GM18951 (cell line): ENCODE data around the gene RPS16.
A peak's percentile ranks its signal among the peaks of the same experiment; 100 is the strongest.

Source experiments
- POLR2A ChIP-seq: IDR thresholded peaks from 4 replicates; pipeline ENCODE4 v1.6.1; 2011; ENCODE audit warnings: mild to moderate bottlenecking; ENCODE audit not compliant: insufficient read length, insufficient read depth; ENCODE audit errors: extremely low read depth
- in situ Hi-C: fragments of 300-500 bp; cut with MboI; formaldehyde crosslinking; loops from one replicate; pipeline ENCODE4 v1.12.0; 2022; ENCODE audit warnings: low sequenced_read_pairs, mixed read lengths, inconsistent platforms; ENCODE audit not compliant: unreplicated experiment

The RPS16 gene

GRCh38 chr19:39436350-39436716, 584 bp upstream of the RPS16 start:
- in situ Hi-C loops = no loop called here
- no peak for TF ChIP-seq POLR2A

GRCh38 chr19:39434123-39435076, 1.3 kb downstream of the RPS16 start:
- TF ChIP-seq POLR2A = no peak
- in situ Hi-C loops = no loop called here

DNA sequence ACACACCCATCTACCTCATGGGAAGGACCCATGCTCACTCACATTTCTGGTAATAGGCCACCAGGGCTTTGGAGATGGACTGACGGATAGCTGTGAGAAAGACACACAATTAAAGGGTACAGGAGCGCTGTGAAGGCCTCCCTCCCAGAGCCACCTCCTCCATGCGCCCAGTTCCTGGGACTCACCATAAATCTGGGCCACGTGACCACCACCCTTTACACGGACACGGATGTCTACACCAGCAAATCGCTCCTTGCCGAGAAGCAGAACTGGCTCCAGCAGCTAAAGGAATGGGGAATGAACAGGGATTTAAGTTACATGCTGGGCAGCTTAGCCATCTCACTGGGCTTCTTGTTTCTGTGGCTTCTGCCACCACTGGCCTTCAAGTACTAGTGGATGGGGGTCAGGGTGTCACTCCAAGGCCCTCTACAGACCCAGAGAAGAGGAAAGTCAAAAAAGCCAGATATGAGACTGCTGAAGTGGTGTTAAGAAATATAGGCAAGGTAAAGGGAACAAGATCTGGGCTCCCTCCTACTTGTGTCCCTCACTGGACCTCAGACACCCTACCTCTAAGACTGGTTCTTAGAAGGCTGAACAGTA, 2.2 kb downstream of the RPS16 start:
- no peak for TF ChIP-seq POLR2A
- in situ Hi-C loops = no loop called here

DNA sequence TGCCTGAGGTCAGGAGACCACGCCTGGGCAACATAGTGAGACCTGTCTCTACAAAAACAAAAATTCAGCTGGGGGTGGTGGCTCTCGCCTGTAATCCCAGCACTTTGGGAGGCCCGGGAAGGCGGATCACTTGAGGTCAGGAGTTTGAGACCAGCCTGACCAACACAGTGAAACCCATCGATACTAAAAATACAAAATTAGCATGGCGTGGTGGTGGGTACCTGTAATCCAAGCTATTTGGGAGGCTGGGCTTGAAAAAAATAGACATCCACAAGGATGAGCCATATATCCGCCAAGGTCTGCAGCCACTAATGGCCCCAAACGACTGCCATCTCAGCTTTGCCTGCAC, 3.1 kb downstream of the RPS16 start:
- in situ Hi-C loops = no loop called here
- TF ChIP-seq POLR2A = peak; percentile 38

DNA sequence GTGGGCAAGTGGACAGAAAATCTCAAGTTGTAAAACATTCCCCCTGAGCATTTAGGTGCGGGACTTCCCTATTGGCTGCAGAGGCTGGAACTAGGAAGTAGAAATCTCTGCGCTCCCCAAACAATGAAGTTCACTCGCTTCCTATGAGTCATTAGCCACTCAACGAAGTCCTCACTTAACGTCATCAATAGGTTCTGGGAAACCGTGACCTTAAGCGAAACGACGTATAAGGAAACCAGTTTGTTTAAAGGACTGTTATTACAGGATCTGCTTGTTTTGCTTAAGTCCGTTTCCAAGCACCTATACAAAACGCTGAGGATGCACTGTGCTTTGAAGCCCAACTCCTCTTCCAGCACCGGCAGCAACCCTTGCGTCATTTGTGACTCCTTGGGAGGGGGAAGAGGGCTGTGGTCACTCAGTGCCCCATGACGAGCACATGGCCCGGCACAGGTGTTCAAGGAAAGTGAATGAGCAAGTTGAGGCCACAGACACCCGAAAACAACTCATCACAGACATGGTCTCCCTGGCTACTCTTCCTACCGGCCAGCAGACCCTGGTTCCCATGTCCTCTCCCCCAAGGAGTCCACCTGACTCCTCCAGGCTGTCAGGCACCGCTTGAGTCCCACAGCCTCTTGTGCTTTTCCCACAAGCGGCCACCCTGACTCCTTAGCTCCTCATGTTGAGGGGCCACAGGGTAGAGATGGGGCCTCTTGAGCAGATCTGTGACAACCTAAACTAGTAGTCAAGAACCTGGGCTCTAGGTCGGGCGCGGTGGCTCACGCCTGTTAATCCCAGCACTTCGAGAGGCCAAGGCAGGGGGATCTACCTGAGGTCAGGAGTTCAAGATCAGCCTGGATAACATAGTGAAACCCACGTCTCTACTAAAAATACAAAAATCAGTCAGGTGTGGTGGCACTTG, 4.8 kb downstream of the RPS16 start:
- peak; percentile 35 for TF ChIP-seq POLR2A
- in situ Hi-C loops = no loop called here

GRCh38 chr19:39428283-39429112, 7.3 kb downstream of the RPS16 start:
- TF ChIP-seq POLR2A = no peak
- in situ Hi-C loops = no loop called here

- no peak for TF ChIP-seq POLR2A
- in situ Hi-C loops = no loop called here
These were observed 8.0 kb downstream of the RPS16 start for GRCh38 chr19:39427707-39428106.

DNA sequence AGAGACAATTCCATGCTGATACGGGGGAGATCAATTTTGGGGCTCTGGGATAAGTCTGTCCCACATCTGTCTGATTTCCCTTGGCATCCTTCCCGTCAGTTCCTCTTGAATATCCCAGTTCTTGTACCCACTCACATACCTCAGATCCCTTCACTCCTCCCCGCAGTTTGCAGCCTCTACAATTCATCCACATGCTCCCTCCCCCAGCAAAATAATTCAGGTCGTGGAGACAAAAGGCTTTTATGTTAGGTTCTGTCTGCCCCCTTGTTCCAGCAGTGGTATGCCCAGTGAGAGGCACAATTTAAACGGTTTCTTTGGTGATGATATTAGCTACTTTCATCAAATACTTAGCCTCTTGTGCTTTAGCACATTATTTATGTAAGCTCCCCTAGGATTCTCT, 9.6 kb downstream of the RPS16 start:
- no peak for TF ChIP-seq POLR2A
- in situ Hi-C loops = no loop called here

- no peak for TF ChIP-seq POLR2A
- in situ Hi-C loops = no loop called here
These were observed 10.0 kb downstream of the RPS16 start for GRCh38 chr19:39425744-39426143.

- TF ChIP-seq POLR2A = no peak
- in situ Hi-C loops = no loop called here
These were observed 10.8 kb downstream of the RPS16 start for GRCh38 chr19:39424934-39425333.

DNA sequence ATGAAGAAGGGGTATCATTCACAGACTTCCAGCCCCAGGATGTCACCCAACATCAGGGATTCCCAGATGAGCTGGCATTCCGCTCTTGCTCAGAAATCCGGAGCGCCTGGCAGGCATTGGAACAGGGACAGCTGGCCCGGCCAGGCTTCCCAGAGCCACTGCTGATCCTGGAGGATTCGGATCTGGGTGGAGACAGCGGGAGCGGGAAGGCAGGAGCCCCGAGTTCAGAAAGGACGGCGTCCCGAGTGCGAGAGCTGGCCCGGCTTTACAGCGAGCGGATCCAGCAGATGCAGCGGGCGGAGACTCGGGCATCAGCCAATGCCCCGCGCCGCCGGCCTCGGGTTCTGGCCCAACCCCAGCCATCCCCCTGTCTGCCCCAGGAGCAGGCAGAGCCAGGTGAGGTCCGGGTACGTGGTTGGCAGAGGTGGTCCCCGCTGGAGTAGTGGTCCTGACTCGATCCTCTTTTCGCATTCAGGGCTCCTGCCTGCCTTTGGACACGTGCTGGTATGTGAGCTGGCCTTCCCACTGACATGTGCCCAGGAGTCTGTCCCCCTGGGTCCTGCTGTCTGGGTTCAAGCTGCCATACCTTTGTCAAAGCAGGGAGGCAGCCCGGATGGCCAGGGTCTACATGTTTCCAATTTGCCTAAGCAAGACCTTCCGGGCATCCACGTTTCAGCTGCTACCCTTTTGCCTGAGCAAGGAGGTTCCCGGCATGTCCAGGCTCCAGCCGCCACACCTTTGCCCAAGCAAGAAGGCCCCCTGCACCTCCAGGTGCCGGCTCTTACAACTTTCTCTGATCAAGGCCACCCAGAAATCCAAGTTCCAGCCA, 12.3 kb downstream of the RPS16 start:
- in situ Hi-C loops = no loop called here

GRCh38 chr19:39422020-39422419, 13.7 kb downstream of the RPS16 start:
- in situ Hi-C loops = no loop called here
- TF ChIP-seq POLR2A = no peak

More for the DNA sequence above, 12.3 kb downstream of the RPS16 start:
- no peak for TF ChIP-seq POLR2A
